H9 (cell line): ENCODE results near the gene NEGR1. TPM values are rescaled to one million over a fixed set of nuclear protein-coding genes. Genes with fewer than 3 reads are reported as not detected.

ENCODE experiments used
- DNase-seq: peaks from one replicate; pipeline ENCODE4 v3.0.0-alpha.2; 2017
- H2AFZ ChIP-seq: one replicate; pipeline ENCODE4 v1.6.1; 2013; ENCODE audit warnings: mild to moderate bottlenecking, low read length, control low read depth, moderate library complexity
- H2AK5ac ChIP-seq: 2 replicates; pipeline ENCODE4 v1.6.1; 2013; ENCODE audit warnings: low read length, control low read depth, mixed read lengths; ENCODE audit not compliant: insufficient read length
- H2BK120ac ChIP-seq: one replicate; pipeline ENCODE4 v1.6.1; 2013; ENCODE audit warnings: low read depth, mild to moderate bottlenecking, low read length, control low read depth, inconsistent platforms; ENCODE audit not compliant: poor library complexity, severe bottlenecking
- H2BK12ac ChIP-seq: 2 replicates; pipeline ENCODE4 v1.6.1; 2013; ENCODE audit warnings: low read length, control low read depth, mixed read lengths, low read depth; ENCODE audit not compliant: insufficient read length
- H2BK15ac ChIP-seq: 2 replicates; pipeline ENCODE4 v1.6.1; 2013; ENCODE audit warnings: low read depth, low read length, control low read depth
- H2BK20ac ChIP-seq: one replicate; pipeline ENCODE4 v1.6.1; 2013; ENCODE audit warnings: low read depth, mild to moderate bottlenecking, low read length, control low read depth, inconsistent platforms; ENCODE audit not compliant: poor library complexity, severe bottlenecking
- H2BK5ac ChIP-seq: 2 replicates; pipeline ENCODE4 v1.6.1; 2013; ENCODE audit warnings: low read length, control low read depth, mixed read lengths; ENCODE audit not compliant: insufficient read length
- H3K14ac ChIP-seq: 2 replicates; pipeline ENCODE4 v1.6.1; 2013; ENCODE audit warnings: low read length, control low read depth; ENCODE audit not compliant: insufficient read depth
- H3K18ac ChIP-seq: 2 replicates; pipeline ENCODE4 v1.6.1; 2013; ENCODE audit warnings: low read depth, mild to moderate bottlenecking, mixed read lengths, low read length, control low read depth; ENCODE audit not compliant: insufficient read length
- H3K23ac ChIP-seq: 2 replicates; pipeline ENCODE4 v1.6.1; 2013; ENCODE audit warnings: low read length, control low read depth, mixed read lengths, low read depth; ENCODE audit not compliant: insufficient read length
- H3K23me2 ChIP-seq: 2 replicates; pipeline ENCODE4 v1.6.1; 2013; ENCODE audit warnings: low read depth, mild to moderate bottlenecking, mixed read lengths, low read length, control low read depth; ENCODE audit not compliant: insufficient read length, poor library complexity, severe bottlenecking
- H3K27ac ChIP-seq: 2 replicates; pipeline ENCODE4 v1.5.1; 2013; ENCODE audit warnings: low read length, control low read depth, mixed read lengths, low read depth; ENCODE audit not compliant: insufficient read length
- H3K27me3 ChIP-seq: 2 replicates; pipeline ENCODE4 v1.6.1; 2013; ENCODE audit warnings: low read length, control low read depth, inconsistent platforms; ENCODE audit not compliant: insufficient read depth
- H3K4ac ChIP-seq: 2 replicates; pipeline ENCODE4 v1.6.1; 2013; ENCODE audit warnings: low read depth, mild to moderate bottlenecking, control low read depth, inconsistent platforms, low read length, moderate library complexity
- H3K4me1 ChIP-seq: 2 replicates; pipeline ENCODE4 v1.6.1; 2013; ENCODE audit warnings: low read length, control low read depth, inconsistent platforms; ENCODE audit not compliant: insufficient read depth
- H3K4me2 ChIP-seq: 2 replicates; pipeline ENCODE4 v1.6.1; 2013; ENCODE audit warnings: low read length, control low read depth, mixed read lengths; ENCODE audit not compliant: insufficient read length, insufficient read depth
- H3K56ac ChIP-seq: 2 replicates; pipeline ENCODE4 v1.6.1; 2013; ENCODE audit warnings: low read depth, mild to moderate bottlenecking, mixed read lengths, low read length, control low read depth; ENCODE audit not compliant: insufficient read length
- H3K79me1 ChIP-seq: 2 replicates; pipeline ENCODE4 v1.6.1; 2013; ENCODE audit warnings: low read depth, mild to moderate bottlenecking, moderate library complexity, low read length, control low read depth, inconsistent platforms; ENCODE audit not compliant: insufficient read depth, poor library complexity, severe bottlenecking
- H3K79me2 ChIP-seq: 2 replicates; pipeline ENCODE4 v1.6.1; 2013; ENCODE audit warnings: low read length, control low read depth, inconsistent platforms; ENCODE audit not compliant: insufficient read depth
- H3K9ac ChIP-seq: 2 replicates; pipeline ENCODE4 v1.6.1; 2013; ENCODE audit warnings: low read length, control low read depth, mixed read lengths; ENCODE audit not compliant: insufficient read length; ENCODE audit errors: extremely low read depth
- H3K9me3 ChIP-seq: one replicate; pipeline ENCODE4 v1.6.1; 2013; ENCODE audit warnings: low read depth, low read length, inconsistent platforms; ENCODE audit not compliant: control insufficient read depth
- H3T11ph ChIP-seq: one replicate; pipeline ENCODE4 v1.6.1; 2013; ENCODE audit warnings: mild to moderate bottlenecking, low read length, control low read depth, inconsistent platforms
- H4K20me1 ChIP-seq: one replicate; pipeline ENCODE4 v1.6.1; 2013; ENCODE audit not compliant: control insufficient read depth, insufficient read length, insufficient read depth
- H4K5ac ChIP-seq: 2 replicates; pipeline ENCODE4 v1.6.1; 2013; ENCODE audit warnings: low read depth, mild to moderate bottlenecking, mixed read lengths, low read length, control low read depth; ENCODE audit not compliant: insufficient read length
- H4K8ac ChIP-seq: replicated peaks from 2 replicates; pipeline ENCODE4 v1.6.1; 2013; ENCODE audit warnings: low read length, control low read depth, mixed read lengths, low read depth; ENCODE audit not compliant: insufficient read length
- H4K91ac ChIP-seq: 2 replicates; pipeline ENCODE4 v1.6.1; 2013; ENCODE audit warnings: low read depth, mild to moderate bottlenecking, moderate library complexity, mixed read lengths, low read length, control low read depth; ENCODE audit not compliant: insufficient read length
- H3K27ac Mint-ChIP-seq, 3 experiments: 2 replicates in 2 of 3; 3 replicates in 1 of 3; pipeline ENCODE4 v1.8.0; 2020 to 2021; ENCODE audit warnings: mixed read lengths in 3 of 3, mild to moderate bottlenecking in 1 of 3, moderate library complexity in 1 of 3
- H3K27me3 Mint-ChIP-seq: 2 replicates; pipeline ENCODE4 v1.8.0; 2021; ENCODE audit warnings: low read depth, mild to moderate bottlenecking, moderate library complexity, mixed read lengths
- H3K36me3 Mint-ChIP-seq, 3 experiments: 2 replicates in 2 of 3; 3 replicates in 1 of 3; pipeline ENCODE4 v1.8.0; 2020 to 2021; ENCODE audit warnings: low read depth in 3 of 3, mixed read lengths in 3 of 3; ENCODE audit not compliant: insufficient read depth in 1 of 3
- H3K4me1 Mint-ChIP-seq, 2 experiments: 2 replicates each; pipeline ENCODE4 v1.8.0; 2020; ENCODE audit warnings: mixed read lengths in 2 of 2
- H3K4me3 Mint-ChIP-seq, 2 experiments: 2 replicates in 1 of 2; 3 replicates in 1 of 2; pipeline ENCODE4 v1.8.0; 2020 to 2021; ENCODE audit warnings: mild to moderate bottlenecking in 2 of 2, mixed read lengths in 2 of 2, moderate library complexity in 1 of 2
- H3K9me3 Mint-ChIP-seq, 2 experiments: 2 replicates in 1 of 2; 3 replicates in 1 of 2; pipeline ENCODE4 v1.8.0; 2020; ENCODE audit warnings: mild to moderate bottlenecking in 2 of 2, mixed read lengths in 2 of 2, moderate library complexity in 1 of 2
- CTCF ChIP-seq: fragments of 200-600 bp; sonication (generic); conservative IDR thresholded peaks from 3 replicates; pipeline ENCODE4 v1.8.0; 2021; ENCODE audit warnings: antibody characterized with exemption, mild to moderate bottlenecking
- WGBS: extraction: QIAGEN DNeasy Blood & Tissue Kit; methylation state at CpG from one replicate; pipeline ENCODE4 v1.1.7; 2013; ENCODE audit warnings: missing lambda C conversion rate, low lambda C conversion rate, mixed read lengths; ENCODE audit not compliant: insufficient read length; ENCODE audit errors: extremely low coverage; 5-methylcytosine and 5-hydroxymethylcytosine counted together
- total RNA-seq: library from RNA; stranded (reverse); gene quantifications from 2 replicates; pipeline ENCODE4 v1.2.1, GENCODE V29; 2021

Gene NEGR1
- total RNA-seq, 1 experiment from 2014 or later, result 0.13 TPM

- Histone ChIP-seq H3K4me2 (no peak overlapping the region), H2AK5ac (no peak overlapping the region)
- no peaks in the 10 kb centered on the region for H3K9me3 Mint-ChIP-seq
Measured at GRCh38 chr1:72066431-72066830, 215.9 kb downstream of the NEGR1 start.

More at GRCh38 chr1:72066431-72066830, 215.9 kb downstream of the NEGR1 start:
- no peak overlapping the region for H3K27ac Mint-ChIP-seq
- no peak overlapping the region for H3T11ph ChIP-seq
- H3K27me3 ChIP-seq, result no peaks in the 10 kb centered on the region
- H3K23me2 ChIP-seq, result no peaks in the 10 kb centered on the region
- H2BK5ac ChIP-seq, result no peak overlapping the region
- H3K79me1 ChIP-seq, result no peaks in the 10 kb centered on the region
- no peak overlapping the region for H2BK20ac ChIP-seq
- H3K18ac ChIP-seq, result no peak overlapping the region
- H3K79me2 ChIP-seq, result no peaks in the 10 kb centered on the region
- WGBS, result no CpG with 5 or more reads among the region's 7 CpGs
- no peak for DNase-seq
- H4K8ac ChIP-seq, result no peak overlapping the region
- H3K27me3 Mint-ChIP-seq, result no peaks in the 10 kb centered on the region
- no peak overlapping the region for H3K56ac ChIP-seq
- no peak overlapping the region for H2BK120ac ChIP-seq
- H4K5ac ChIP-seq, result no peak overlapping the region
- no peak overlapping the region for H2BK15ac ChIP-seq
- no peaks in the 10 kb centered on the region for H3K4me1 ChIP-seq
- H2BK12ac ChIP-seq, result no peak overlapping the region
- H3K4me3 Mint-ChIP-seq, result no peak overlapping the region
- no peak overlapping the region for H3K14ac ChIP-seq
- H3K4me1 Mint-ChIP-seq, result no peaks in the 10 kb centered on the region
- no peak overlapping the region for H3K27ac ChIP-seq
- no peak for TF ChIP-seq CTCF
- no peaks in the 10 kb centered on the region for H3K36me3 Mint-ChIP-seq
- no peak overlapping the region for H3K23ac ChIP-seq
- H2AFZ ChIP-seq, result no peak overlapping the region
- no peaks in the 10 kb centered on the region for H4K20me1 ChIP-seq
- no peak overlapping the region for H3K4ac ChIP-seq
- H3K9ac ChIP-seq, result no peak overlapping the region
- no peak overlapping the region for H4K91ac ChIP-seq
- no peaks in the 10 kb centered on the region for H3K9me3 ChIP-seq
